Fibroblast of lung (primary cell): ENCODE data around the gene TMTC4. TPM values are rescaled to one million over a fixed set of nuclear protein-coding genes. Genes with fewer than 3 reads are reported as not detected.

ENCODE experiments used
- DNase-seq, 2 donors: peaks; one replicate each; pipeline versions ENCODE4 v3.0.0 to v3.0.0-alpha.2; 2010; ENCODE audit warnings: low read depth in 2 of 2
- H2AFZ ChIP-seq: 2 replicates; pipeline ENCODE4 v1.5.1; 2012; ENCODE audit warnings: low read length, control low read depth, inconsistent platforms
- H3K27ac ChIP-seq: 2 replicates; pipeline ENCODE4 v1.5.1; 2011; ENCODE audit warnings: low read length, control low read depth; ENCODE audit not compliant: insufficient read depth
- H3K27me3 ChIP-seq: 2 replicates; pipeline ENCODE4 v1.5.1; 2011; ENCODE audit warnings: mild to moderate bottlenecking, low read length; ENCODE audit not compliant: control insufficient read depth, insufficient read depth
- H3K36me3 ChIP-seq: 2 replicates; pipeline ENCODE4 v1.5.1; 2011; ENCODE audit warnings: low read length; ENCODE audit not compliant: control insufficient read depth, insufficient read depth
- H3K4me1 ChIP-seq: 2 replicates; pipeline ENCODE4 v1.5.1; 2011; ENCODE audit warnings: low read length; ENCODE audit not compliant: control insufficient read depth, insufficient read depth; ENCODE audit errors: extremely low read depth
- H3K4me2 ChIP-seq: 2 replicates; pipeline ENCODE4 v1.5.1; 2011; ENCODE audit warnings: low read length, control low read depth; ENCODE audit not compliant: insufficient read depth; ENCODE audit errors: extremely low read depth
- H3K4me3 ChIP-seq, 4 experiments: fragments of 200-600 bp in 1 of 4; sonication (generic) in 1 of 4; replicated peaks in 1 of 4; 2 replicates each; pipeline ENCODE4 v1.5.1; 2011 to 2016; ENCODE audit warnings: low read length in 4 of 4, low read depth in 3 of 4, mild to moderate bottlenecking in 3 of 4, control low read depth in 2 of 4, inconsistent platforms in 1 of 4, mixed read lengths in 1 of 4; ENCODE audit not compliant: insufficient read depth in 1 of 4; ENCODE audit errors: control extremely low read depth in 1 of 4
- H3K79me2 ChIP-seq: 2 replicates; pipeline ENCODE4 v1.5.1; 2012; ENCODE audit warnings: mild to moderate bottlenecking, low read length, inconsistent platforms; ENCODE audit not compliant: control insufficient read depth, insufficient read depth
- H3K9ac ChIP-seq: 2 replicates; pipeline ENCODE4 v1.5.1; 2011; ENCODE audit warnings: mild to moderate bottlenecking, low read length, control low read depth; ENCODE audit not compliant: insufficient read depth
- H3K9me3 ChIP-seq: 2 replicates; pipeline ENCODE4 v1.5.1; 2012; ENCODE audit warnings: low read depth, low read length; ENCODE audit not compliant: control insufficient read depth, insufficient read depth
- H4K20me1 ChIP-seq: 2 replicates; pipeline ENCODE4 v1.5.1; 2011; ENCODE audit warnings: low read length; ENCODE audit not compliant: control insufficient read depth, insufficient read depth; ENCODE audit errors: extremely low read depth
- CTCF ChIP-seq, 2 donors: IDR thresholded peaks in 1 of 2; conservative IDR thresholded peaks in 1 of 2; 1 replicate in 1 of 2; 2 replicates in 1 of 2; pipeline ENCODE4 v1.5.1; 2011 to 2012; ENCODE audit warnings: low read length in 2 of 2, control low read depth in 1 of 2, inconsistent platforms in 1 of 2, low read depth in 1 of 2, mild to moderate bottlenecking in 1 of 2
- EZH2 ChIP-seq: IDR thresholded peaks from 2 replicates; pipeline ENCODE4 v1.5.1; 2012; ENCODE audit warnings: low read length, control low read depth, mild to moderate bottlenecking; ENCODE audit errors: missing control alignments
- polyA plus RNA-seq, 2 donors: library from polyadenylated mRNA; depleted of rRNA in 1 of 2; stranded (reverse) in 1 of 2; unstranded in 1 of 2; fragments of >200 nt; gene quantifications; 2 replicates each; pipeline ENCODE4 v1.2.1, GENCODE V29; 2011 to 2012; ENCODE audit warnings: missing spikeins in 1 of 2
- total RNA-seq: library from RNA; depleted of rRNA; stranded (reverse); fragments of >200 nt; gene quantifications from 2 replicates; pipeline ENCODE4 v1.2.1, GENCODE V29; 2014

Gene TMTC4
- total and polyA plus RNA-seq, 2 donors (not counting 1 experiment from before 2014, with no cell fraction given), result 5.5 to 19.5 TPM

DNA sequence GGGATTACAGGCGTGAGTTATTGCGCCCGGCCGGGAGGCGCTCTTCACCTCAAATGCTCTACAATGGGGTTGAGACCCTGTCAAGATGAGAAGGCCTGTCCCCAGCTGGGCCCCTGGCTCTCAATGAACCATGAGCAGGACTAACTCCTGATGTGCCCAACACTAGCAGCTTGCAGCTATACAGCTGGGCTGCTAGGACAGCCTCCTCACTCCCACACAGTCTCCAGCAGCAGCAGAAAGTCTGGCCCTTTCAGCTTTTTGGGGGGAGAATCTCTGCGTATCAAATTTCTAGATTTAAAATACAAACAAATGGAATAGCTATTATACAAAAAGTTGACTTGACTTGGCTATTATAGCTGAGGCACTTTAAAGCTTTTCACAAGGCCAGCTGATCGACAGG, 30.2 kb downstream of the TMTC4 start:
- no peaks in the 10 kb centered on the region for H4K20me1 ChIP-seq
- H3K9ac ChIP-seq, result no peak overlapping the region
- peak in 1 of 2 donors; percentile 15 for DNase-seq
- H3K27ac ChIP-seq, result no peak overlapping the region
- H3K9me3 ChIP-seq, result no peaks in the 10 kb centered on the region
- no peak for TF ChIP-seq CTCF (conservative IDR thresholded peaks at IDR 0.05 in 1 of 2, IDR thresholded peaks at IDR 0.05 in 1 of 2; ENCODE audit: low read depth in 1 of 2, low read length in 2 of 2)
- TF ChIP-seq EZH2, result no peak
- H3K4me2 ChIP-seq, result no peak overlapping the region
- no peaks in the 10 kb centered on the region for H3K27me3 ChIP-seq
- no peak overlapping the region for H3K4me3 ChIP-seq
- H3K36me3 ChIP-seq, result no peaks in the 10 kb centered on the region
- no peak overlapping the region for H2AFZ ChIP-seq
- no peaks in the 10 kb centered on the region for H3K79me2 ChIP-seq
- no peaks in the 10 kb centered on the region for H3K4me1 ChIP-seq

DNA sequence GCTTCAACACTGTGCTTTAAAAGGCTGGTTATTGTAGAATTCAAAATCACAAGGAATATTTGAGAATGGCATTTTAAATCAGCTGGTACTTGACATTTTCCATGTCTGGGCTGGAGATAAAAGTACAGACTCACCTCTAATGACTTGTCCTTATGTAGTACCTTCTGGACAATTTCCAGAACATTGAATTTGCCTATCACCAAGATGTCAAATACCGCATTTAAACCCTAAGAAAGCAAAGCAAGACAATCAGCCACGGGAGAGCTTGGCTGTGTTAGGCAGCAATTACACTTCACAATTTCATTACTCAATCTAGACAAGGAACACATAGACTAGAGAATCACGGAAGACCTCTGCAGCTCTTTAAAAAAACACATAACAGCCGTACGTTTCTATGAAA, 36.8 kb downstream of the TMTC4 start:
- TF ChIP-seq CTCF (conservative IDR thresholded peaks at IDR 0.05 in 1 of 2, IDR thresholded peaks at IDR 0.05 in 1 of 2; ENCODE audit: low read depth in 1 of 2, low read length in 2 of 2) (no peak), EZH2 (no peak)
- Histone ChIP-seq H3K4me1 (peaks cover 2% of the 10 kb centered on the region), H3K9me3 (no peaks in the 10 kb centered on the region), H2AFZ (no peak overlapping the region), H3K27me3 (no peaks in the 10 kb centered on the region), H3K4me3 (no peak overlapping the region), H3K36me3 (no peaks in the 10 kb centered on the region), H4K20me1 (no peaks in the 10 kb centered on the region), H3K4me2 (no peak overlapping the region), H3K27ac (no peak overlapping the region), H3K9ac (no peak overlapping the region), H3K79me2 (no peaks in the 10 kb centered on the region)
- DNase-seq, result no peak

- peaks cover 2% of the 10 kb centered on the region for H3K4me1 ChIP-seq
- no peak overlapping the region for H3K27ac ChIP-seq
- no peak for TF ChIP-seq EZH2
- no peak for TF ChIP-seq CTCF (conservative IDR thresholded peaks at IDR 0.05 in 1 of 2, IDR thresholded peaks at IDR 0.05 in 1 of 2; ENCODE audit: low read depth in 1 of 2, low read length in 2 of 2)
- H2AFZ ChIP-seq, result no peak overlapping the region
- no peaks in the 10 kb centered on the region for H4K20me1 ChIP-seq
- no peaks in the 10 kb centered on the region for H3K79me2 ChIP-seq
- no peak overlapping the region for H3K4me3 ChIP-seq
- no peaks in the 10 kb centered on the region for H3K27me3 ChIP-seq
- H3K9ac ChIP-seq, result no peak overlapping the region
- no peak for DNase-seq
- no peaks in the 10 kb centered on the region for H3K36me3 ChIP-seq
- no peaks in the 10 kb centered on the region for H3K9me3 ChIP-seq
- no peak overlapping the region for H3K4me2 ChIP-seq
Observed at GRCh38 chr13:100637380-100637779, 37.2 kb downstream of the TMTC4 start.
